Measurements from ENCODE around the gene PCBP3.

DNA sequence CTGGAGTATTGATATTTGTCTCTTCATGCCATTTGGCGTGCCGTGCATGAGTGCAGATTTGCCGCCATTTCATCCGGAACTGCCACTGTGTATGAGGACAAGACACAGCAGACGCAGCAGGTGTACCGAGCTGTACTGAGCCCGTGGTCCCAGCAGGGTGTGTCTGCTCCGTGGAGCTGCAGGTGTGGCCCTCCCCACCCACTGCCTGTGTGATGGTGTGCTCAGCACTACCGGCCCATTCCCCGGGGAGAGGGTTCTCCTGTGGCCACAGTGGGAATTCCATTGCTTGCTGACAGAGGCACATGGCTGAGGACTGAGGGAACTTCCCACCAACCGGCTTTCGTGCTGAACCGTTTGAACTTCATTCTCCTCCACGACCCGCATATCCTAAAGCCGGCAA lies 303.8 kb downstream of the PCBP3 start:
- TF ChIP-seq, protein P1, sequence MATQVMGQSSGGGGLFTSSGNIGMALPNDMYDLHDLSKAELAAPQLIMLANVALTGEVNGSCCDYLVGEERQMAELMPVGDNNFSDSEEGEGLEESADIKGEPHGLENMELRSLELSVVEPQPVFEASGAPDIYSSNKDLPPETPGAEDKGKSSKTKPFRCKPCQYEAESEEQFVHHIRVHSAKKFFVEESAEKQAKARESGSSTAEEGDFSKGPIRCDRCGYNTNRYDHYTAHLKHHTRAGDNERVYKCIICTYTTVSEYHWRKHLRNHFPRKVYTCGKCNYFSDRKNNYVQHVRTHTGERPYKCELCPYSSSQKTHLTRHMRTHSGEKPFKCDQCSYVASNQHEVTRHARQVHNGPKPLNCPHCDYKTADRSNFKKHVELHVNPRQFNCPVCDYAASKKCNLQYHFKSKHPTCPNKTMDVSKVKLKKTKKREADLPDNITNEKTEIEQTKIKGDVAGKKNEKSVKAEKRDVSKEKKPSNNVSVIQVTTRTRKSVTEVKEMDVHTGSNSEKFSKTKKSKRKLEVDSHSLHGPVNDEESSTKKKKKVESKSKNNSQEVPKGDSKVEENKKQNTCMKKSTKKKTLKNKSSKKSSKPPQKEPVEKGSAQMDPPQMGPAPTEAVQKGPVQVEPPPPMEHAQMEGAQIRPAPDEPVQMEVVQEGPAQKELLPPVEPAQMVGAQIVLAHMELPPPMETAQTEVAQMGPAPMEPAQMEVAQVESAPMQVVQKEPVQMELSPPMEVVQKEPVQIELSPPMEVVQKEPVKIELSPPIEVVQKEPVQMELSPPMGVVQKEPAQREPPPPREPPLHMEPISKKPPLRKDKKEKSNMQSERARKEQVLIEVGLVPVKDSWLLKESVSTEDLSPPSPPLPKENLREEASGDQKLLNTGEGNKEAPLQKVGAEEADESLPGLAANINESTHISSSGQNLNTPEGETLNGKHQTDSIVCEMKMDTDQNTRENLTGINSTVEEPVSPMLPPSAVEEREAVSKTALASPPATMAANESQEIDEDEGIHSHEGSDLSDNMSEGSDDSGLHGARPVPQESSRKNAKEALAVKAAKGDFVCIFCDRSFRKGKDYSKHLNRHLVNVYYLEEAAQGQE (IDR thresholded peaks at IDR 0.05; ENCODE audit: borderline replicate concordance in 1 of 2, low read depth in 1 of 2, low read length in 2 of 2), result no peak
- TF ChIP-seq, protein P2, sequence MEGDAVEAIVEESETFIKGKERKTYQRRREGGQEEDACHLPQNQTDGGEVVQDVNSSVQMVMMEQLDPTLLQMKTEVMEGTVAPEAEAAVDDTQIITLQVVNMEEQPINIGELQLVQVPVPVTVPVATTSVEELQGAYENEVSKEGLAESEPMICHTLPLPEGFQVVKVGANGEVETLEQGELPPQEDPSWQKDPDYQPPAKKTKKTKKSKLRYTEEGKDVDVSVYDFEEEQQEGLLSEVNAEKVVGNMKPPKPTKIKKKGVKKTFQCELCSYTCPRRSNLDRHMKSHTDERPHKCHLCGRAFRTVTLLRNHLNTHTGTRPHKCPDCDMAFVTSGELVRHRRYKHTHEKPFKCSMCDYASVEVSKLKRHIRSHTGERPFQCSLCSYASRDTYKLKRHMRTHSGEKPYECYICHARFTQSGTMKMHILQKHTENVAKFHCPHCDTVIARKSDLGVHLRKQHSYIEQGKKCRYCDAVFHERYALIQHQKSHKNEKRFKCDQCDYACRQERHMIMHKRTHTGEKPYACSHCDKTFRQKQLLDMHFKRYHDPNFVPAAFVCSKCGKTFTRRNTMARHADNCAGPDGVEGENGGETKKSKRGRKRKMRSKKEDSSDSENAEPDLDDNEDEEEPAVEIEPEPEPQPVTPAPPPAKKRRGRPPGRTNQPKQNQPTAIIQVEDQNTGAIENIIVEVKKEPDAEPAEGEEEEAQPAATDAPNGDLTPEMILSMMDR (CRISPR knock-in tag; IDR thresholded peaks at IDR 0.05), result no peak
- TF ChIP-seq ZNF572 (CRISPR knock-in tag; IDR thresholded peaks at IDR 0.05), result no peak
- TF ChIP-seq EZH2 (conservative IDR thresholded peaks at IDR 0.05; ENCODE audit: low read depth, low read length), result no peak
- no peak for TF ChIP-seq RCOR2 (CRISPR knock-in tag; IDR thresholded peaks at IDR 0.05)
- TF ChIP-seq, protein P3, sequence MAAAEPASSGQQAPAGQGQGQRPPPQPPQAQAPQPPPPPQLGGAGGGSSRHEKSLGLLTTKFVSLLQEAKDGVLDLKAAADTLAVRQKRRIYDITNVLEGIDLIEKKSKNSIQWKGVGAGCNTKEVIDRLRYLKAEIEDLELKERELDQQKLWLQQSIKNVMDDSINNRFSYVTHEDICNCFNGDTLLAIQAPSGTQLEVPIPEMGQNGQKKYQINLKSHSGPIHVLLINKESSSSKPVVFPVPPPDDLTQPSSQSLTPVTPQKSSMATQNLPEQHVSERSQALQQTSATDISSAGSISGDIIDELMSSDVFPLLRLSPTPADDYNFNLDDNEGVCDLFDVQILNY (CRISPR knock-in tag; conservative IDR thresholded peaks at IDR 0.05), result no peak
- no peak for TF ChIP-seq NRL (CRISPR knock-in tag; IDR thresholded peaks at IDR 0.05; ENCODE audit: borderline replicate concordance)
- TF ChIP-seq, protein P4, sequence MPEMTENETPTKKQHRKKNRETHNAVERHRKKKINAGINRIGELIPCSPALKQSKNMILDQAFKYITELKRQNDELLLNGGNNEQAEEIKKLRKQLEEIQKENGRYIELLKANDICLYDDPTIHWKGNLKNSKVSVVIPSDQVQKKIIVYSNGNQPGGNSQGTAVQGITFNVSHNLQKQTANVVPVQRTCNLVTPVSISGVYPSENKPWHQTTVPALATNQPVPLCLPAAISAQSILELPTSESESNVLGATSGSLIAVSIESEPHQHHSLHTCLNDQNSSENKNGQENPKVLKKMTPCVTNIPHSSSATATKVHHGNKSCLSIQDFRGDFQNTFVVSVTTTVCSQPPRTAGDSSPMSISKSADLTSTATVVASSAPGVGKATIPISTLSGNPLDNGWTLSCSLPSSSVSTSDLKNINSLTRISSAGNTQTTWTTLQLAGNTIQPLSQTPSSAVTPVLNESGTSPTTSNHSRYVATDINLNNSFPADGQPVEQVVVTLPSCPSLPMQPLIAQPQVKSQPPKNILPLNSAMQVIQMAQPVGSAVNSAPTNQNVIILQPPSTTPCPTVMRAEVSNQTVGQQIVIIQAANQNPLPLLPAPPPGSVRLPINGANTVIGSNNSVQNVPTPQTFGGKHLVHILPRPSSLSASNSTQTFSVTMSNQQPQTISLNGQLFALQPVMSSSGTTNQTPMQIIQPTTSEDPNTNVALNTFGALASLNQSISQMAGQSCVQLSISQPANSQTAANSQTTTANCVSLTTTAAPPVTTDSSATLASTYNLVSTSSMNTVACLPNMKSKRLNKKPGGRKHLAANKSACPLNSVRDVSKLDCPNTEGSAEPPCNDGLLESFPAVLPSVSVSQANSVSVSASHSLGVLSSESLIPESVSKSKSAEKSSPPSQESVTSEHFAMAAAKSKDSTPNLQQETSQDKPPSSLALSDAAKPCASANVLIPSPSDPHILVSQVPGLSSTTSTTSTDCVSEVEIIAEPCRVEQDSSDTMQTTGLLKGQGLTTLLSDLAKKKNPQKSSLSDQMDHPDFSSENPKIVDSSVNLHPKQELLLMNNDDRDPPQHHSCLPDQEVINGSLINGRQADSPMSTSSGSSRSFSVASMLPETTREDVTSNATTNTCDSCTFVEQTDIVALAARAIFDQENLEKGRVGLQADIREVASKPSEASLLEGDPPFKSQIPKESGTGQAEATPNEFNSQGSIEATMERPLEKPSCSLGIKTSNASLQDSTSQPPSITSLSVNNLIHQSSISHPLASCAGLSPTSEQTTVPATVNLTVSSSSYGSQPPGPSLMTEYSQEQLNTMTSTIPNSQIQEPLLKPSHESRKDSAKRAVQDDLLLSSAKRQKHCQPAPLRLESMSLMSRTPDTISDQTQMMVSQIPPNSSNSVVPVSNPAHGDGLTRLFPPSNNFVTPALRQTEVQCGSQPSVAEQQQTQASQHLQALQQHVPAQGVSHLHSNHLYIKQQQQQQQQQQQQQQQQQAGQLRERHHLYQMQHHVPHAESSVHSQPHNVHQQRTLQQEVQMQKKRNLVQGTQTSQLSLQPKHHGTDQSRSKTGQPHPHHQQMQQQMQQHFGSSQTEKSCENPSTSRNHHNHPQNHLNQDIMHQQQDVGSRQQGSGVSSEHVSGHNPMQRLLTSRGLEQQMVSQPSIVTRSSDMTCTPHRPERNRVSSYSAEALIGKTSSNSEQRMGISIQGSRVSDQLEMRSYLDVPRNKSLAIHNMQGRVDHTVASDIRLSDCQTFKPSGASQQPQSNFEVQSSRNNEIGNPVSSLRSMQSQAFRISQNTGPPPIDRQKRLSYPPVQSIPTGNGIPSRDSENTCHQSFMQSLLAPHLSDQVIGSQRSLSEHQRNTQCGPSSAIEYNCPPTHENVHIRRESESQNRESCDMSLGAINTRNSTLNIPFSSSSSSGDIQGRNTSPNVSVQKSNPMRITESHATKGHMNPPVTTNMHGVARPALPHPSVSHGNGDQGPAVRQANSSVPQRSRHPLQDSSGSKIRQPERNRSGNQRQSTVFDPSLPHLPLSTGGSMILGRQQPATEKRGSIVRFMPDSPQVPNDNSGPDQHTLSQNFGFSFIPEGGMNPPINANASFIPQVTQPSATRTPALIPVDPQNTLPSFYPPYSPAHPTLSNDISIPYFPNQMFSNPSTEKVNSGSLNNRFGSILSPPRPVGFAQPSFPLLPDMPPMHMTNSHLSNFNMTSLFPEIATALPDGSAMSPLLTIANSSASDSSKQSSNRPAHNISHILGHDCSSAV (CRISPR knock-in tag; IDR thresholded peaks at IDR 0.05; ENCODE audit: borderline replicate concordance), result no peak
- TF ChIP-seq, protein P5, sequence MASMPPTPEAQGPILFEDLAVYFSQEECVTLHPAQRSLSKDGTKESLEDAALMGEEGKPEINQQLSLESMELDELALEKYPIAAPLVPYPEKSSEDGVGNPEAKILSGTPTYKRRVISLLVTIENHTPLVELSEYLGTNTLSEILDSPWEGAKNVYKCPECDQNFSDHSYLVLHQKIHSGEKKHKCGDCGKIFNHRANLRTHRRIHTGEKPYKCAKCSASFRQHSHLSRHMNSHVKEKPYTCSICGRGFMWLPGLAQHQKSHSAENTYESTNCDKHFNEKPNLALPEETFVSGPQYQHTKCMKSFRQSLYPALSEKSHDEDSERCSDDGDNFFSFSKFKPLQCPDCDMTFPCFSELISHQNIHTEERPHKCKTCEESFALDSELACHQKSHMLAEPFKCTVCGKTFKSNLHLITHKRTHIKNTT (CRISPR knock-in tag; IDR thresholded peaks at IDR 0.05), result no peak
- no peak for TF ChIP-seq ZNF775 (CRISPR knock-in tag; IDR thresholded peaks at IDR 0.05; ENCODE audit: borderline replicate concordance)
- TF ChIP-seq ASH2L (IDR thresholded peaks at IDR 0.05; ENCODE audit: insufficient read length, low read depth, low read length), result no peak
- no peak for TF ChIP-seq PPARG (CRISPR knock-in tag; conservative IDR thresholded peaks at IDR 0.05)

Data from HepG2 (cell line).